NB4 (cell line): ENCODE measurements around the gene BPIFB3.

Experiments used
- CTCF ChIP-seq: IDR thresholded peaks from one replicate; pipeline ENCODE4 v1.5.1; 2012; ENCODE audit warnings: low read depth, low read length
- MAX ChIP-seq: IDR thresholded peaks from 2 replicates; pipeline ENCODE4 v1.6.1; 2011; ENCODE audit warnings: low read depth, low read length
- MYC ChIP-seq: IDR thresholded peaks from 2 replicates; pipeline ENCODE4 v1.6.1; 2011; ENCODE audit warnings: low read depth, low read length

- no peak for TF ChIP-seq CTCF
- TF ChIP-seq MAX: no peak
- no peak for TF ChIP-seq MYC
These were observed 29.5 kb upstream of the BPIFB3 start for GRCh38 chr20:33024243-33024560.
